ENCODE measurements around the gene PROM1.
A peak's percentile ranks its signal among the peaks of the same experiment; 100 is the strongest.

Gene PROM1

GRCh38 chr4:16006771-16007446, 76.9 kb downstream of the PROM1 start:
- H3K36me3 ChIP-seq (ENCODE audit: control insufficient read depth in 1 of 2, insufficient read depth in 2 of 2, low read depth in 1 of 2, low read length in 2 of 2): peaks cover 0 to 13% of the 10 kb centered on the region in 2 experiments
- no peak overlapping the region for H3K9ac ChIP-seq (ENCODE audit: low read length)
- no peak for DNase-seq
- no peak overlapping the region for H3K18ac ChIP-seq (ENCODE audit: low read depth in 1 of 2, low read length in 2 of 2)
- H2AFZ ChIP-seq (ENCODE audit: low read depth, low read length): no peak overlapping the region
- no peak overlapping the region for H3K4me3 ChIP-seq (ENCODE audit: insufficient read depth in 1 of 2, low read depth in 1 of 2, low read length in 2 of 2)
- no peak overlapping the region for H2BK120ac ChIP-seq (ENCODE audit: low read depth, low read length)
- no peak overlapping the region for H3K14ac ChIP-seq (ENCODE audit: low read length in 2 of 2)
- no peak overlapping the region for H2BK5ac ChIP-seq (ENCODE audit: low read depth, low read length, poor library complexity, severe bottlenecking)
- H2BK12ac ChIP-seq (ENCODE audit: low read length in 2 of 2): no peak overlapping the region
- no peak overlapping the region for H2AK5ac ChIP-seq (ENCODE audit: low read length, severe bottlenecking)
- no peak overlapping the region for H3K27ac ChIP-seq (ENCODE audit: low read length, poor library complexity, severe bottlenecking)
- no peaks in the 10 kb centered on the region for H3K9me3 ChIP-seq (ENCODE audit: control insufficient read depth, low read length)
- no peak overlapping the region for H2BK15ac ChIP-seq (ENCODE audit: low read depth, poor library complexity, severe bottlenecking)
- 93% methylated on average over 4 of the region's 6 CpGs for WGBS
- H3K23ac ChIP-seq (ENCODE audit: low read length in 2 of 2): no peak overlapping the region
- no peak overlapping the region for H4K8ac ChIP-seq (ENCODE audit: low read length)
- H3K79me1 ChIP-seq (replicated peaks; ENCODE audit: low read length, poor library complexity, severe bottlenecking): no peaks in the 10 kb centered on the region
- H4K91ac ChIP-seq (ENCODE audit: low read length): no peak overlapping the region
- H3K4me1 ChIP-seq (ENCODE audit: control insufficient read depth, insufficient read depth, low read depth, low read length): no peaks in the 10 kb centered on the region
- peaks cover 10 to 16% of the 10 kb centered on the region in 2 experiments for H3K27me3 ChIP-seq (ENCODE audit: control insufficient read depth in 1 of 2, insufficient read depth in 1 of 2, low read length in 2 of 2)
- no peak overlapping the region for H3K4ac ChIP-seq (ENCODE audit: low read depth in 1 of 2, low read length in 2 of 2)
- no peak overlapping the region for H3K4me2 ChIP-seq (ENCODE audit: low read length, poor library complexity, severe bottlenecking)

- Histone ChIP-seq H3K4ac (ENCODE audit: low read depth in 1 of 2, low read length in 2 of 2) (no peak overlapping the region), H2BK5ac (ENCODE audit: low read depth, low read length, poor library complexity, severe bottlenecking) (no peak overlapping the region), H3K18ac (ENCODE audit: low read depth in 1 of 2, low read length in 2 of 2) (no peak overlapping the region)
Observed at GRCh38 chr4:16005676-16006075, 78.1 kb downstream of the PROM1 start.

GRCh38 chr4:16001484-16001858, 82.4 kb downstream of the PROM1 start:
- H4K91ac ChIP-seq (ENCODE audit: low read length): no peak overlapping the region
- no peak overlapping the region for H3K14ac ChIP-seq (ENCODE audit: low read length in 2 of 2)
- H3K18ac ChIP-seq (ENCODE audit: low read depth in 1 of 2, low read length in 2 of 2): no peak overlapping the region
- H2AK5ac ChIP-seq (ENCODE audit: low read length, severe bottlenecking): no peak overlapping the region
- peaks cover 2 to 10% of the 10 kb centered on the region in 2 experiments for H3K27me3 ChIP-seq (ENCODE audit: control insufficient read depth in 1 of 2, insufficient read depth in 1 of 2, low read length in 2 of 2)
- H3K4me2 ChIP-seq (ENCODE audit: low read length, poor library complexity, severe bottlenecking): no peak overlapping the region
- H3K79me1 ChIP-seq (replicated peaks; ENCODE audit: low read length, poor library complexity, severe bottlenecking): no peaks in the 10 kb centered on the region
- no peaks in the 10 kb centered on the region for H3K9me3 ChIP-seq (ENCODE audit: control insufficient read depth, low read length)
- no peak overlapping the region for H3K27ac ChIP-seq (ENCODE audit: low read length, poor library complexity, severe bottlenecking)
- H3K4me1 ChIP-seq (ENCODE audit: control insufficient read depth, insufficient read depth, low read depth, low read length): peaks cover 2% of the 10 kb centered on the region
- no peak overlapping the region for H3K23ac ChIP-seq (ENCODE audit: low read length in 2 of 2)
- H2BK12ac ChIP-seq (ENCODE audit: low read length in 2 of 2): no peak overlapping the region
- H2BK120ac ChIP-seq (ENCODE audit: low read depth, low read length): no peak overlapping the region
- no peak overlapping the region for H4K8ac ChIP-seq (ENCODE audit: low read length)
- DNase-seq: peak; percentile 81
- WGBS: 5% methylated on average over 4 of the region's 4 CpGs
- no peak overlapping the region for H2BK15ac ChIP-seq (ENCODE audit: low read depth, poor library complexity, severe bottlenecking)
- no peak overlapping the region for H2AFZ ChIP-seq (ENCODE audit: low read depth, low read length)
- H3K4ac ChIP-seq (ENCODE audit: low read depth in 1 of 2, low read length in 2 of 2): no peak overlapping the region
- no peak overlapping the region for H2BK5ac ChIP-seq (ENCODE audit: low read depth, low read length, poor library complexity, severe bottlenecking)
- H3K9ac ChIP-seq (ENCODE audit: low read length): peak overlapping the region; percentile 4
- H3K4me3 ChIP-seq (ENCODE audit: insufficient read depth in 1 of 2, low read depth in 1 of 2, low read length in 2 of 2): no peak overlapping the region
- H3K36me3 ChIP-seq (ENCODE audit: control insufficient read depth in 1 of 2, insufficient read depth in 2 of 2, low read depth in 1 of 2, low read length in 2 of 2): peaks cover 0 to 11% of the 10 kb centered on the region in 2 experiments

More at GRCh38 chr4:16005676-16006075, 78.1 kb downstream of the PROM1 start:
- no peaks in the 10 kb centered on the region for H3K9me3 ChIP-seq (ENCODE audit: control insufficient read depth, low read length)
- no peak overlapping the region for H4K91ac ChIP-seq (ENCODE audit: low read length)
- no peak overlapping the region for H4K8ac ChIP-seq (ENCODE audit: low read length)
- no peak overlapping the region for H2BK120ac ChIP-seq (ENCODE audit: low read depth, low read length)
- no peak overlapping the region for H3K9ac ChIP-seq (ENCODE audit: low read length)
- no peak overlapping the region for H2AK5ac ChIP-seq (ENCODE audit: low read length, severe bottlenecking)
- H3K36me3 ChIP-seq (ENCODE audit: control insufficient read depth in 1 of 2, insufficient read depth in 2 of 2, low read depth in 1 of 2, low read length in 2 of 2): peaks cover 0 to 10% of the 10 kb centered on the region in 2 experiments
- no peak for DNase-seq
- H2BK12ac ChIP-seq (ENCODE audit: low read length in 2 of 2): no peak overlapping the region
- 99% methylated on average over 5 of the region's 5 CpGs for WGBS
- H3K14ac ChIP-seq (ENCODE audit: low read length in 2 of 2): no peak overlapping the region
- H3K79me1 ChIP-seq (replicated peaks; ENCODE audit: low read length, poor library complexity, severe bottlenecking): no peaks in the 10 kb centered on the region
- H2BK15ac ChIP-seq (ENCODE audit: low read depth, poor library complexity, severe bottlenecking): no peak overlapping the region
- no peak overlapping the region for H2AFZ ChIP-seq (ENCODE audit: low read depth, low read length)
- H3K4me3 ChIP-seq (ENCODE audit: insufficient read depth in 1 of 2, low read depth in 1 of 2, low read length in 2 of 2): no peak overlapping the region
- peaks cover 7 to 10% of the 10 kb centered on the region in 2 experiments for H3K27me3 ChIP-seq (ENCODE audit: control insufficient read depth in 1 of 2, insufficient read depth in 1 of 2, low read length in 2 of 2)
- H3K23ac ChIP-seq (ENCODE audit: low read length in 2 of 2): no peak overlapping the region
- H3K4me2 ChIP-seq (ENCODE audit: low read length, poor library complexity, severe bottlenecking): no peak overlapping the region
- peaks cover 2% of the 10 kb centered on the region for H3K4me1 ChIP-seq (ENCODE audit: control insufficient read depth, insufficient read depth, low read depth, low read length)
- H3K27ac ChIP-seq (ENCODE audit: low read length, poor library complexity, severe bottlenecking): no peak overlapping the region

- DNase-seq: no peak
- peak overlapping the region; percentile 49 for H2BK15ac ChIP-seq (ENCODE audit: low read depth, poor library complexity, severe bottlenecking)
- WGBS: 83% methylated on average over 12 of the region's 12 CpGs
- peaks cover 3 to 10% of the 10 kb centered on the region in 2 experiments for H3K27me3 ChIP-seq (ENCODE audit: control insufficient read depth in 1 of 2, insufficient read depth in 1 of 2, low read length in 2 of 2)
- no peak overlapping the region for H3K4me2 ChIP-seq (ENCODE audit: low read length, poor library complexity, severe bottlenecking)
- H2BK120ac ChIP-seq (ENCODE audit: low read depth, low read length): no peak overlapping the region
- no peaks in the 10 kb centered on the region for H3K79me1 ChIP-seq (replicated peaks; ENCODE audit: low read length, poor library complexity, severe bottlenecking)
- no peak overlapping the region for H2AFZ ChIP-seq (ENCODE audit: low read depth, low read length)
- H2BK12ac ChIP-seq (ENCODE audit: low read length in 2 of 2): no peak overlapping the region
- H3K9me3 ChIP-seq (ENCODE audit: control insufficient read depth, low read length): no peaks in the 10 kb centered on the region
- no peak overlapping the region for H2AK5ac ChIP-seq (ENCODE audit: low read length, severe bottlenecking)
- no peak overlapping the region for H4K91ac ChIP-seq (ENCODE audit: low read length)
- H3K27ac ChIP-seq (ENCODE audit: low read length, poor library complexity, severe bottlenecking): no peak overlapping the region
- H2BK5ac ChIP-seq (ENCODE audit: low read depth, low read length, poor library complexity, severe bottlenecking): no peak overlapping the region
- H3K18ac ChIP-seq (ENCODE audit: low read depth in 1 of 2, low read length in 2 of 2): no peak overlapping the region
- H3K4ac ChIP-seq (ENCODE audit: low read depth in 1 of 2, low read length in 2 of 2): no peak overlapping the region
- H3K9ac ChIP-seq (ENCODE audit: low read length): no peak overlapping the region
- peaks cover 0 to 7% of the 10 kb centered on the region in 2 experiments for H3K36me3 ChIP-seq (ENCODE audit: control insufficient read depth in 1 of 2, insufficient read depth in 2 of 2, low read depth in 1 of 2, low read length in 2 of 2)
- H3K4me1 ChIP-seq (ENCODE audit: control insufficient read depth, insufficient read depth, low read depth, low read length): peaks cover 2% of the 10 kb centered on the region
- H3K14ac ChIP-seq (ENCODE audit: low read length in 2 of 2): no peak overlapping the region
- no peak overlapping the region for H3K4me3 ChIP-seq (ENCODE audit: insufficient read depth in 1 of 2, low read depth in 1 of 2, low read length in 2 of 2)
- H4K8ac ChIP-seq (ENCODE audit: low read length): peak overlapping the region; percentile 23
- no peak overlapping the region for H3K23ac ChIP-seq (ENCODE audit: low read length in 2 of 2)
Observed at GRCh38 chr4:16000708-16001483, 82.9 kb downstream of the PROM1 start.
